HTERT RPE-1 (cell line): Measurements from ENCODE around the gene MSI1.

Source experiments
- in situ Hi-C: fragments of 300-500 bp; cut with MboI; formaldehyde crosslinking; loops from 4 replicates; pipeline ENCODE4 v1.14.3; 2020; ENCODE audit warnings: low sequenced_read_pairs

MSI1 gene

GRCh38 chr12:120368789-120369602 lies at the start of gene MSI1:
Gene MSI1, minus strand, starts transcription at chr12:120369164. Its CDS starts 73 bp downstream, at chr12:120369091.
- in situ Hi-C loops = no loop called here

GRCh38 chr12:120417917-120418580 lies 49.1 kb upstream of the MSI1 start:
- in situ Hi-C loops = no loop called here

- in situ Hi-C loops = no loop called here
Observed at GRCh38 chr12:120416490-120417216, 47.7 kb upstream of the MSI1 start.

GRCh38 chr12:120413901-120414695 lies 45.1 kb upstream of the MSI1 start:
- in situ Hi-C loops = no loop called here

- in situ Hi-C loops = no loop called here
Observed at GRCh38 chr12:120412421-120412820, 43.5 kb upstream of the MSI1 start.

- in situ Hi-C loops = no loop called here
Observed at GRCh38 chr12:120408771-120409170, 39.8 kb upstream of the MSI1 start.

- in situ Hi-C loops = no loop called here
Observed at GRCh38 chr12:120406553-120406952, 37.6 kb upstream of the MSI1 start.

- in situ Hi-C loops = no loop called here
Observed at GRCh38 chr12:120406069-120406468, 37.1 kb upstream of the MSI1 start.

- in situ Hi-C loops = no loop called here
Observed at GRCh38 chr12:120404271-120404670, 35.3 kb upstream of the MSI1 start.

GRCh38 chr12:120403869-120404268 lies 34.9 kb upstream of the MSI1 start:
- in situ Hi-C loops = no loop called here

- in situ Hi-C loops = no loop called here
Observed at GRCh38 chr12:120402217-120402616, 33.3 kb upstream of the MSI1 start.

GRCh38 chr12:120399531-120399930 lies 30.6 kb upstream of the MSI1 start:
- in situ Hi-C loops = no loop called here

- in situ Hi-C loops = no loop called here
Observed at GRCh38 chr12:120397824-120398540, 29.0 kb upstream of the MSI1 start.

GRCh38 chr12:120394483-120395367 lies 25.8 kb upstream of the MSI1 start:
- in situ Hi-C loops = no loop called here

- in situ Hi-C loops = no loop called here
Observed at GRCh38 chr12:120390540-120391120, 21.7 kb upstream of the MSI1 start.

GRCh38 chr12:120388691-120389481 lies 19.9 kb upstream of the MSI1 start:
- in situ Hi-C loops = no loop called here

- in situ Hi-C loops = no loop called here
Observed at GRCh38 chr12:120381752-120382419, 12.9 kb upstream of the MSI1 start.

- in situ Hi-C loops = no loop called here
Observed at GRCh38 chr12:120378036-120378435, 9.1 kb upstream of the MSI1 start.
